Measurements from ENCODE around the gene WFDC2.

DNA sequence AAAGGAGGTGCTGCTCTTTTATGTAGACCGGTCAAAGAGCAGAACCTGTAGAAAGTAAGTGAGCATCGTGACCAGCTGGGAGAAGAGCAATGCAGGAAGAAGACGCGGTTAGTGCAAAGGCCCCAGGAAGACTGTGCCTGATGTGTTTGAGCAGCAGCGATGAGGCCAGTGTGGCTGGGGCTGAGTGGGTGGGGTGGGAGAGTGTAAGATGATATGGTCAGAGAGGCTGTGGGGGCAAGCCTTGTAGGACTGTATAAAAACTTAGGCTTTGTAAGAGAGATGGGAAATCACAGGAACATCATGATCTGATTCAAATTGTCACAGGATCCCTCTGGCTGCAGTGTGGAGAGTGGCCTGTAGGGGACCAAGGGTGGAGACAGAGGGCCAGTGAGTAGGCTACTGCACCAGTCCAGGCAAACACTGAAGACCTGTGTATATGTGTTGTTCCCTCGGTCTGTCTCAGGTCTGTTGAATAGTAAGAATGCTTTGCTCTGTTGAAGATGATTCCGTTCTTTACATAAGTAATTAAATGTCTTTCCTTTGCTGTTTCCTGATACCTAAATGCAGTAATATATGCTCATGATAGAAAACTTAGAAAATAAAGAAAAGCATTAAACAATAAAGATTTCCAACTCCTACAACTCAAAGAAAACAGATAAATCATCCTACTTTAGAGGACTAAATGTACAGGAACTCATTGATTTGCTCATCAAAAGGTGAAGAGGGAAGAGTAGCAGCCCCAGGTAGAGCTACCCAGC lies 23.6 kb upstream of the WFDC2 start:
- no peak for TF ChIP-seq MAX (IDR thresholded peaks at IDR 0.05; ENCODE audit: insufficient read depth, insufficient read length)
- TF ChIP-seq POLR2A (IDR thresholded peaks at IDR 0.05; ENCODE audit: low read depth, low read length): no peak
- TF ChIP-seq, protein P1, sequence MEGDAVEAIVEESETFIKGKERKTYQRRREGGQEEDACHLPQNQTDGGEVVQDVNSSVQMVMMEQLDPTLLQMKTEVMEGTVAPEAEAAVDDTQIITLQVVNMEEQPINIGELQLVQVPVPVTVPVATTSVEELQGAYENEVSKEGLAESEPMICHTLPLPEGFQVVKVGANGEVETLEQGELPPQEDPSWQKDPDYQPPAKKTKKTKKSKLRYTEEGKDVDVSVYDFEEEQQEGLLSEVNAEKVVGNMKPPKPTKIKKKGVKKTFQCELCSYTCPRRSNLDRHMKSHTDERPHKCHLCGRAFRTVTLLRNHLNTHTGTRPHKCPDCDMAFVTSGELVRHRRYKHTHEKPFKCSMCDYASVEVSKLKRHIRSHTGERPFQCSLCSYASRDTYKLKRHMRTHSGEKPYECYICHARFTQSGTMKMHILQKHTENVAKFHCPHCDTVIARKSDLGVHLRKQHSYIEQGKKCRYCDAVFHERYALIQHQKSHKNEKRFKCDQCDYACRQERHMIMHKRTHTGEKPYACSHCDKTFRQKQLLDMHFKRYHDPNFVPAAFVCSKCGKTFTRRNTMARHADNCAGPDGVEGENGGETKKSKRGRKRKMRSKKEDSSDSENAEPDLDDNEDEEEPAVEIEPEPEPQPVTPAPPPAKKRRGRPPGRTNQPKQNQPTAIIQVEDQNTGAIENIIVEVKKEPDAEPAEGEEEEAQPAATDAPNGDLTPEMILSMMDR (IDR thresholded peaks at IDR 0.05; ENCODE audit: extremely low read depth in 1 of 2, insufficient read depth in 1 of 2, low read depth in 1 of 2, low read length in 2 of 2): peak; percentile 53 to 65
- TF ChIP-seq EZH2 (IDR thresholded peaks at IDR 0.05; ENCODE audit: borderline replicate concordance, low read depth, low read length, severe bottlenecking): no peak
- TF ChIP-seq POLR2AphosphoS5 (IDR thresholded peaks at IDR 0.05; ENCODE audit: insufficient read depth, low read depth, low read length): no peak

All from endothelial cell of umbilical vein (primary cell).